ENCODE measurements around the gene PTGES2.

DNA sequence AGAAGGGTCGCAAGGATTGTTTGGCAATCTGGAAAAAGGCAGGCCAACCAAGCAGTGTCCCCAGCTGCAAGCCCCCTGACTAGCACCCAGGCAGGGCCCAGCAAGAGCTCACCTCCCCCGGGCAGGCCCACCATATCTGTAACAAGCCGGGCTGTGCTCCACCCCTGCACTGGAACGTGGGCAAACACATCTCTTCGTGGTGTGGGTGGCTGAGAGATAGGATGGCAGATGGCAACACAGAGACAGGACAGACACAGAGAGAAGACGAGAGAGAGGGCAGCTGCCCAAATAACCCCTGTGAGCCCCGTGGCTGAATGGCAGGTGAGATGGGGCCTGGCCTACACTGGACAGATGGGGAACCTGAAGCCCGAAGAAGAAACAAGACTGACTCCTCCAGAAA is 42.0 kb upstream of the PTGES2 start:
- TF ChIP-seq, protein P1, sequence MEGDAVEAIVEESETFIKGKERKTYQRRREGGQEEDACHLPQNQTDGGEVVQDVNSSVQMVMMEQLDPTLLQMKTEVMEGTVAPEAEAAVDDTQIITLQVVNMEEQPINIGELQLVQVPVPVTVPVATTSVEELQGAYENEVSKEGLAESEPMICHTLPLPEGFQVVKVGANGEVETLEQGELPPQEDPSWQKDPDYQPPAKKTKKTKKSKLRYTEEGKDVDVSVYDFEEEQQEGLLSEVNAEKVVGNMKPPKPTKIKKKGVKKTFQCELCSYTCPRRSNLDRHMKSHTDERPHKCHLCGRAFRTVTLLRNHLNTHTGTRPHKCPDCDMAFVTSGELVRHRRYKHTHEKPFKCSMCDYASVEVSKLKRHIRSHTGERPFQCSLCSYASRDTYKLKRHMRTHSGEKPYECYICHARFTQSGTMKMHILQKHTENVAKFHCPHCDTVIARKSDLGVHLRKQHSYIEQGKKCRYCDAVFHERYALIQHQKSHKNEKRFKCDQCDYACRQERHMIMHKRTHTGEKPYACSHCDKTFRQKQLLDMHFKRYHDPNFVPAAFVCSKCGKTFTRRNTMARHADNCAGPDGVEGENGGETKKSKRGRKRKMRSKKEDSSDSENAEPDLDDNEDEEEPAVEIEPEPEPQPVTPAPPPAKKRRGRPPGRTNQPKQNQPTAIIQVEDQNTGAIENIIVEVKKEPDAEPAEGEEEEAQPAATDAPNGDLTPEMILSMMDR (IDR thresholded peaks at IDR 0.05): no peak
- TF ChIP-seq POLR2A (IDR thresholded peaks at IDR 0.05) (no peak), POLR2AphosphoS5 (IDR thresholded peaks at IDR 0.05; ENCODE audit: insufficient read depth in 1 of 2, low read depth in 1 of 2) (no peak)

Measured in vagina (tissue), 2 donors.